ENCODE measurements around the gene PDRG1.

Gene PDRG1

GRCh38 chr20:31907046-31907445 is 44.8 kb downstream of the PDRG1 start:
- H3K27me3 ChIP-seq (ENCODE audit: low read depth, low read length), result no peaks in the 10 kb centered on the region
- H3K36me3 ChIP-seq (replicated peaks; ENCODE audit: low read depth, low read length), result no peaks in the 10 kb centered on the region
- H3K4me3 ChIP-seq (ENCODE audit: low read length), result no peak overlapping the region
- H3K9me3 ChIP-seq (ENCODE audit: insufficient read depth, low read length), result no peaks in the 10 kb centered on the region
- H2AFZ ChIP-seq (ENCODE audit: low read depth, low read length), result no peak overlapping the region
- TF ChIP-seq, protein P1, sequence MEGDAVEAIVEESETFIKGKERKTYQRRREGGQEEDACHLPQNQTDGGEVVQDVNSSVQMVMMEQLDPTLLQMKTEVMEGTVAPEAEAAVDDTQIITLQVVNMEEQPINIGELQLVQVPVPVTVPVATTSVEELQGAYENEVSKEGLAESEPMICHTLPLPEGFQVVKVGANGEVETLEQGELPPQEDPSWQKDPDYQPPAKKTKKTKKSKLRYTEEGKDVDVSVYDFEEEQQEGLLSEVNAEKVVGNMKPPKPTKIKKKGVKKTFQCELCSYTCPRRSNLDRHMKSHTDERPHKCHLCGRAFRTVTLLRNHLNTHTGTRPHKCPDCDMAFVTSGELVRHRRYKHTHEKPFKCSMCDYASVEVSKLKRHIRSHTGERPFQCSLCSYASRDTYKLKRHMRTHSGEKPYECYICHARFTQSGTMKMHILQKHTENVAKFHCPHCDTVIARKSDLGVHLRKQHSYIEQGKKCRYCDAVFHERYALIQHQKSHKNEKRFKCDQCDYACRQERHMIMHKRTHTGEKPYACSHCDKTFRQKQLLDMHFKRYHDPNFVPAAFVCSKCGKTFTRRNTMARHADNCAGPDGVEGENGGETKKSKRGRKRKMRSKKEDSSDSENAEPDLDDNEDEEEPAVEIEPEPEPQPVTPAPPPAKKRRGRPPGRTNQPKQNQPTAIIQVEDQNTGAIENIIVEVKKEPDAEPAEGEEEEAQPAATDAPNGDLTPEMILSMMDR (IDR thresholded peaks at IDR 0.05; ENCODE audit: low read depth, low read length), result no peak
- no peak for TF ChIP-seq EZH2phosphoT487 (IDR thresholded peaks at IDR 0.05; ENCODE audit: low read depth)
- no peaks in the 10 kb centered on the region for H4K20me1 ChIP-seq (ENCODE audit: insufficient read depth, low read length)
- H3K27ac ChIP-seq (ENCODE audit: low read length), result no peak overlapping the region
- H3K9ac ChIP-seq (ENCODE audit: low read length), result no peak overlapping the region
- peaks cover 3% of the 10 kb centered on the region; the same call in 1 of the 2 replicates for H3K4me1 ChIP-seq (ENCODE audit: low read length)
- no peaks in the 10 kb centered on the region for H3K79me2 ChIP-seq (ENCODE audit: low read length)
- no peak overlapping the region for H3K4me2 ChIP-seq (ENCODE audit: low read length)

GRCh38 chr20:31906001-31906400 is 45.8 kb downstream of the PDRG1 start:
- no peaks in the 10 kb centered on the region for H3K36me3 ChIP-seq (replicated peaks; ENCODE audit: low read depth, low read length)
- H3K4me2 ChIP-seq (ENCODE audit: low read length), result no peak overlapping the region
- no peak overlapping the region for H3K27ac ChIP-seq (ENCODE audit: low read length)
- H3K4me1 ChIP-seq (ENCODE audit: low read length), result peaks cover 3% of the 10 kb centered on the region; the same call in 1 of the 2 replicates
- no peak overlapping the region for H3K4me3 ChIP-seq (ENCODE audit: low read length)
- H2AFZ ChIP-seq (ENCODE audit: low read depth, low read length), result no peak overlapping the region
- H3K27me3 ChIP-seq (ENCODE audit: low read depth, low read length), result no peaks in the 10 kb centered on the region
- no peaks in the 10 kb centered on the region for H4K20me1 ChIP-seq (ENCODE audit: insufficient read depth, low read length)
- H3K79me2 ChIP-seq (ENCODE audit: low read length), result no peaks in the 10 kb centered on the region
- H3K9me3 ChIP-seq (ENCODE audit: insufficient read depth, low read length), result no peaks in the 10 kb centered on the region
- H3K9ac ChIP-seq (ENCODE audit: low read length), result no peak overlapping the region
- no peak for TF ChIP-seq EZH2phosphoT487 (IDR thresholded peaks at IDR 0.05; ENCODE audit: low read depth)
- TF ChIP-seq, protein P1 (IDR thresholded peaks at IDR 0.05; ENCODE audit: low read depth, low read length), result no peak

GRCh38 chr20:31903627-31904386 is 48.0 kb downstream of the PDRG1 start:
- H3K36me3 ChIP-seq (replicated peaks; ENCODE audit: low read depth, low read length), result no peaks in the 10 kb centered on the region
- H4K20me1 ChIP-seq (ENCODE audit: insufficient read depth, low read length), result no peaks in the 10 kb centered on the region
- no peak overlapping the region for H3K4me2 ChIP-seq (ENCODE audit: low read length)
- H3K79me2 ChIP-seq (ENCODE audit: low read length), result no peaks in the 10 kb centered on the region
- H2AFZ ChIP-seq (ENCODE audit: low read depth, low read length), result no peak overlapping the region
- no peaks in the 10 kb centered on the region for H3K9me3 ChIP-seq (ENCODE audit: insufficient read depth, low read length)
- peaks cover 3% of the 10 kb centered on the region; the same call in 1 of the 2 replicates for H3K4me1 ChIP-seq (ENCODE audit: low read length)
- H3K27me3 ChIP-seq (ENCODE audit: low read depth, low read length), result no peaks in the 10 kb centered on the region
- no peak for TF ChIP-seq EZH2phosphoT487 (IDR thresholded peaks at IDR 0.05; ENCODE audit: low read depth)
- TF ChIP-seq, protein P1 (IDR thresholded peaks at IDR 0.05; ENCODE audit: low read depth, low read length), result no peak
- no peak overlapping the region for H3K4me3 ChIP-seq (ENCODE audit: low read length)
- no peak overlapping the region for H3K27ac ChIP-seq (ENCODE audit: low read length)
- no peak overlapping the region for H3K9ac ChIP-seq (ENCODE audit: low read length)

- no peak for TF ChIP-seq EZH2phosphoT487 (IDR thresholded peaks at IDR 0.05; ENCODE audit: low read depth)
- TF ChIP-seq, protein P1 (IDR thresholded peaks at IDR 0.05; ENCODE audit: low read depth, low read length), result no peak
- H4K20me1 ChIP-seq (ENCODE audit: insufficient read depth, low read length), result no peaks in the 10 kb centered on the region
- no peaks in the 10 kb centered on the region for H3K36me3 ChIP-seq (replicated peaks; ENCODE audit: low read depth, low read length)
- H3K4me1 ChIP-seq (ENCODE audit: low read length), result peaks cover 3% of the 10 kb centered on the region; the same call in 1 of the 2 replicates
- H3K9ac ChIP-seq (ENCODE audit: low read length), result no peak overlapping the region
- H3K4me2 ChIP-seq (ENCODE audit: low read length), result no peak overlapping the region
- H3K27me3 ChIP-seq (ENCODE audit: low read depth, low read length), result no peaks in the 10 kb centered on the region
- no peaks in the 10 kb centered on the region for H3K9me3 ChIP-seq (ENCODE audit: insufficient read depth, low read length)
- no peaks in the 10 kb centered on the region for H3K79me2 ChIP-seq (ENCODE audit: low read length)
- no peak overlapping the region for H3K27ac ChIP-seq (ENCODE audit: low read length)
- no peak overlapping the region for H3K4me3 ChIP-seq (ENCODE audit: low read length)
- no peak overlapping the region for H2AFZ ChIP-seq (ENCODE audit: low read depth, low read length)
Measured at GRCh38 chr20:31901615-31902014, 50.2 kb downstream of the PDRG1 start.

Measured in OCI-LY3 (cell line).